HG02571 (cell line): Measurements from ENCODE around the gene MRPL40.

Source experiments
- ATAC-seq: cut with Tn5 transposase; IDR thresholded peaks from one replicate; pipeline ENCODE4 v1.9.1; 2021; ENCODE audit warnings: mild to moderate bottlenecking, moderate library complexity; ENCODE audit not compliant: unreplicated experiment

Gene MRPL40

DNA sequence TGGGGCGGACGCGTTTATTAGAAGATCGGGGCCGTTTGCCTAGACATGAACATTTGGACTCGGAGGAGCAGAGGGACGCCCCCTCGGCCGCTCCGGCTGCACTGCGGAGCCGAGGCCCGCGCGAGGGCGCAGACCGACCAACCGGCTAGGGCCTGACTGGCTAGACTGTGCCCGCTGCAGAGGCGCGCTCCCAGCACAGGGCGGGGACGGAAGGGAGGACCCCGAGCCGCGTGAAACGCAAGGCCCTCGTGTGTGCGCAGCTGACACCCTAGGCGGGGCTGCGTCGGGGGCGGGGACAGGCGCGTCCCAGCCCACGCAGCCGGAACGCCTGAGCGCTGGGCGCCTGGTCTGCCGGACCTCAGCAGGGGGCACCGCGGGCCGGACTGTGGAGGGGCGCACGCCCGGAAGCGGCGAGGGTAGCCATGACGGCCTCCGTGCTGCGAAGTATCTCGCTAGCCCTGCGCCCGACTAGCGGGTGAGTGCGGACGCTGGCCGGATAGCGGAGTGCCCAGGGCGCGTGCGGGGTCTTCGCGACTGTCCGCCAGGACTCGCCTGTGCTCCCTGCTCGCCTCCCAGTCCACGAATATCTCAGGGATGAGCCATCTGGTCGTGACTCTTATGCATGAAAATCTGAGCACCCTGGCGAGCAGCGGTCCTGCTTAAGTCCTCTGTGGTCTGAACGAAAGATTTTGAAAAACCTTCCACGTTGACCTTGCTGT is at the start of gene MRPL40:
TSS of gene MRPL40 (plus strand) at position 413 of the 719 bp plus-strand sequence. CDS start at position 423, 10 bp downstream.
- peak; percentile 76 for ATAC-seq

DNA sequence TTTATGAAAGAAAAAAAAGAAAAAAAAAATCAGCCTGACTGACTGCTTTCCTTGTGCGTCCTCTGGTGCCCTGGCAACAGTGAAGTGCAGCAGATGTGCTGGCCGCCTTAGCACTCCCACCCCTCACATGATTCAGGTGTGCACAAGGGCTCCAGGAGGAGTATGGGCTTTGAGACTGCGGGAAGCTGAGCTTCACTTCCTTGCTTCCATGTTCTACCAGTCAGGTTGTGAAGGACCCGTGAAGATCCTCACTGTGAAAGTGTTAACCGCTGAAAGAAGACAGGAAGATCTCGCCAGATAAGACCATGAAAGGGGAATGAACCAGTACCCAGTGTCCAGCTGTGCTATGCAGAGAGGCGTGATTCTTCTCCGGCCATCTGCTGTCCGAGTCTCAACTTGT is 49.1 kb upstream of the MRPL40 start:
- ATAC-seq, result no peak

DNA sequence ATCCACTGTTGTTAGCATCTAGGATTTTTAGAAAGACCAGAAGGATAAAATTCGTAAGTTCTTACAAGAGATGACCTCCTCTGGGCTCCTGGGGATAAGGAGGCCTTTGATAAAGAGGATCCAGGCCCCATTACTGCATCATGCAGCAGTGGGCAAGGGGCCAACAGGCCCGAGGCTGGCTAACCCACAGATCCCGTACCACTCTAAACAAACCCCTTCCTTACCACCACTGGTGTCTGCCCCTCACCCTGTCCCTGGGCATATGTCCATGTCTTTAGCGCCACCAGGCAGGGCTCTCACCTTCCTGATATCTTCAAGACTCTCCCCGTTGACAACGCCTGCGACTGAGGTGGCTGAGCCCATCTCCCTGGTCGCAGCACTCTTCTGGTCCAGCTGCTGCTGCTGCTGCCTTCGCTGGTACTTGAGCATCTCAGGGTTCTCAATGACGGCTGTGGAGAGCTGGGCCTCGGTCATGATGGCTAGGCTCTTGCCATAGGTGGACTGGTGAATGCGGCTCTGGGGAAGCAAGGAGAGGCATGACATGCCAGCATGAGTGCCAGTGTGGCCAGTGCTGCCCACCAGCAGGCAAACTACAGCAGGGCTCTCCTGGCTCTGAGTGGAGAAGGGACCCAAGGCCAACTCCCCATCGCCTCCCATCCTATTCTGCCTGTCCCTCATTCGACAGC is 47.0 kb upstream of the MRPL40 start:
- ATAC-seq, result no peak

DNA sequence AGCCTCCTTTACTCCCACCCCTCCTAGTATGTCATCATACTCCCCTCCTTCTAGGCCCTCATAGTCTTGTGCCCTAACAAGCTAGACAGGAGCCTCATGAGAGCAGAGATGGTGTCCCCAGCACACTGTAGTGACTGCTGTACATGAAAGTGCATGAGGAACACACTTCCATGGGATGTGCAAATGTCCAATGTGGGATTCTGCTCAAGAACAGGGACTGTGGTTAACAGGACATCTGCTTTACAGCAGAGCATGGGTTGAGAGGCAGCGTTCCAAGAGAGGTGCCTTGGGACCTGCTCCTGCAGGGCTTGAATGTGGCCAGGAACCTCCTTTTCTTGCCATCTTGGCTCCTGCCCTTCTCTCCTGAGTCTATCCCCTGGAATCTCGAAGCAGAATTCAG is 46.1 kb upstream of the MRPL40 start:
- ATAC-seq, result no peak

DNA sequence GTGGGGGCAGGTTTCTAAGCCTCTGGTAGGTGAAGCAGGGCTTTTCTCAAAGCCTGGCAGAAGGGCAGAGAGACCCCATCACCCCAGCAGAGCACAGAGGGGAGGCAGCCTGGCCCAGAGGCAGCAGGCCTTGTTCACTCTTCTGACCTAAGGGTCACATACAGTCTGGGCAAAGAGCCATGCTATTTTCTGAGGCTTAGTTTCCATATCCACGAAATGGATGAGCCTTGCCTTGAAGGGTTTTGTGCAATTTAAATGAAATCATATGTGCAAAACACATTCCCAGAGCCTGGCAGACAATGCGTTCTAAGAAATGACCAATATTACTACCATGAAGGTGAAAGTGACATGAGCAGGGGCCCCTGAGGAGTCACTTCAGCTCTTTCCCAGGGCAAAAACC is 45.3 kb upstream of the MRPL40 start:
- ATAC-seq, result no peak

DNA sequence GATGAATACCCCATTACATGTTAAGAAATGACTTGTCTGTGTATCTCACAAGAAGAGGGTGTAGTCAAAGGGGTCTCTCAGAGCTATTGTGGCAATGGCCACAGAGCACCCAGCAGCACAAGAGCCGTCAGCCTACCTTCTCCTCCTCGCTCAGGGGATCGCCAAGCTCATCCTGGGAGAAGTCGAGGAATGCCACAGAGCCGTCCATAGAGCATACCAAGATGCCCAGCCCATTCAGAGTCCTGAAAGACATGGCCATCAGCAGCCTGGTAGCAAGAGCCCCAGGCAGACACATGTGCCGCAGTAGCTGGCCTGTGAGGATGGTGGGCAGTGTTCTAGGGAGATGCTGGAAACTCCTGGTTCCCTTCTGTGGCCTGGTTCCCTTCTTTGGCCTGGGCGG is 44.8 kb upstream of the MRPL40 start:
- no peak for ATAC-seq

DNA sequence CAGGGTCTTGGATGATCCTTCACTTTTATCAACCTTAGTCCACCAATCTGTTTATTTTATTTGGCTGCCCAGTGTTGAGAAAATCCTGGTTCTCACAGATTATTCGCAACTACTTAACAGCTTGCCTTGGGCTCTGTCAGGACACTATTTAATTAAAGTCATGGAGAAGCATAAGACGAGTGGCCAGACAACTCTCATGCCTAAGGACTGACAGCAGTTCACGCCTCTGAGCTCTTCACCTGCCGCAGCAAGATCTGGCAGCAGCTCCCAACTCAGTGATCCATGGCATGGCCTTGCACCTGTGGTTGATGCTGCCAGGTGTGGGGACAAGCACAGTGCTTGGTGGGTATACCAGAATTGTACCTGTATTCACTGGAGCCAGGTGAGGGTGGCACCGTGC is 38.6 kb upstream of the MRPL40 start:
- ATAC-seq, result no peak

DNA sequence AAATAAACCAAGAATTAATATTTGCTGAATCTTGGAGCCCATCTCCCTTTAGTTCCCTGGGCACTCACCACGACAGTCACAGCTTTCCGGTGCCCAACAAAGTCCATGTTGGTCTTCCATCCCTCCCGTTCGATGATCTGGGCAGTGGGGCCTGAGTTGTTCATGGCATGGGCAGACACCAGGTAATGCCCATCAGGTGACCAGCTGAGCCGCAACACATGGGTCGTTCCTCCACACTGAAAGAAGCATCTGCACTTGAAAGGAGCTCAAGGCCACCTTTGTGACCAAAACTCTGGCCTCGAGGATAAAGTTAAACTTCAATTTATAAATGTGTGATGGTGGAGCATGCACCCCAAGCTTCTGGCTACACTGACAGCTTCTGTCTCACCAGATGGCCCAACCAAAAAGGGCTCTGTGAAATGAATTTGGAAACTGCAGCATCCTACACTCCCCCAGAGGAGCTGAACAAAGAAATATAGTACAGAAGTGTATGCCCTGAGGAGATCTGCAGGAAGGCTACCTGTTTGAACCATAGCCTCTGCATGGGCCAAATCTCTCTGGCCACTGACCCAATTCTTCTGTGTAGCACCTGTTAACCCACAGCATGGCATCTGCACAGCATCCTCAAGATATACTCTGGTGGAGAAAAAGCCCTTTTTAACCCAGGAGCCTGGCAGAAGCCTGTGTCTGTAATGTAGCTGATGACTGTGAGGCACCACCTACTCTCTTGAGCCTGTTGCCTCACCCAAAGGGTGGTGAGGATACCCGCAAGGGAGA is 37.9 kb upstream of the MRPL40 start:
- no peak for ATAC-seq

DNA sequence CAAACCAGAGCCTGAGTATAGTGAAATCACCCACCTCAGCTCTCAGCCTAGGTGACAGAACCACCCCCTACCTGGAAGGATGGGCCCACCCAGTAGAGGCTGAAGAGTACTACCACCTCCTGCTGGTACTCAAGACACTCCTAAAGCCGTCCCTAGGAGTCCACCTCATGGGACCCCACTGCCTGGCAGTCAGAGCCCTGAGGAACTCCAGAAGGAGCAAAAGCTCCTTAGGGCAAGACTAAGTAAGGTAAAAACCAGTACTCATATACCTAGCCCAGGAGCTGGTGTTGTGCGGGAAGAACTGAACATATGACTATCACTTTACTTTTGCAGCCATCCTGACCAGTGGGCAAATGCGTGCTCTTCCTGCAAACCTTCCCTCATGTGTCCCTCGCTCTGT is 37.1 kb upstream of the MRPL40 start:
- no peak for ATAC-seq

DNA sequence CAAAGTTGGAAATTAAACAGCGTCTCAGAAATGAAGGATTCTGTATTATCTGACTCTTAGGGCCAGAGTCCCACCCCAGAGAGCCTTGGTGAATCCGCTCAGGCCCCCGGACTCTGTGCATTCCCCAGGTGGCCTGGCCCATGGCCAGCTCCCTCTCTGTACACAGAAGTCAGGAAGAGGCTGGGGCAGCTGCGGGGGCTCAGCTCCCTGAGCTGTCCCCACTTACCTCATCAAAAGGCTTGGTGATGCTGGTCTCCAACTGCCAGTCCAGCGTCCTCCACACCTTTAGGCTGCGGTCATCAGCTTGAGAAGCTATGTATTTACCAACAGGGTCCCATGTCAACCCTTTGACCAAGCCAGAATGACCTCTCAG is 35.8 kb upstream of the MRPL40 start:
- ATAC-seq, result no peak

DNA sequence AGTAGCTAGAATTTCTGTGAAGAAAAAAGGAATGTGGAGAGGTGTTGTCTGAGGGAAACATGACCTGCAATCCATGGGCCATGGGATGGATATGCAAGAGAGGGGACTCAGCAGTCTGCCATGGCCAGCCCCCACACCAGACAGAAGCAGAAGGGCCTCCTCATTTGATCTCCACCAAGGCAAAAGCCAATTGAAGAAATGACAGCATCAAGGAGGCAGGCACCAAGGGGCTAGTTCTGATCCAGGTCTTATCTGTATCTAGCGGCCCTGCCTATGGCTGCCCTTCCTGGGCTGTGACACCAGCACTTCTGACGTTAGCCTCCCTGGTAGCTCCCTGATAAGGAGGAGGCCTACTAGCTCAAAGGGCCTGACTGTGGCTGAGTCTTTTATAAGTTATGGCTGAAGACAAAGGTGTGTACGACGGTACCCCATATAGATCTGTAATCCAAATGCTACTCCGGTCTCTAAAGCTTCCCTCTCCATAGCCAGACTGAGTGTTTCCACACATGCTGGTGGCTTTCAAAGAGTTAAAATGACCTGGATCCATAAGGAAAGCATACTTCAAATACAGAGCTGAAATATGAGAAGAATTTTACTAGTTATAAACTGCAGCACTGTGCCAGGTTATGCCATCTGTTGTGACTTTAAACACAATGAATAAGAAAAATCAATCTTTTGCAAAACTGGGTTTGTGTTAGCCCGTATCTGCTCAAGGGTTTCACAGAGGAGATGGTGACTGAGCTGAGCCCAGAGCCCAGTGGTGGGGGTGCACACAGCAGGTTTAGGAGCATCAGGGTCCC is 35.2 kb upstream of the MRPL40 start:
- no peak for ATAC-seq

DNA sequence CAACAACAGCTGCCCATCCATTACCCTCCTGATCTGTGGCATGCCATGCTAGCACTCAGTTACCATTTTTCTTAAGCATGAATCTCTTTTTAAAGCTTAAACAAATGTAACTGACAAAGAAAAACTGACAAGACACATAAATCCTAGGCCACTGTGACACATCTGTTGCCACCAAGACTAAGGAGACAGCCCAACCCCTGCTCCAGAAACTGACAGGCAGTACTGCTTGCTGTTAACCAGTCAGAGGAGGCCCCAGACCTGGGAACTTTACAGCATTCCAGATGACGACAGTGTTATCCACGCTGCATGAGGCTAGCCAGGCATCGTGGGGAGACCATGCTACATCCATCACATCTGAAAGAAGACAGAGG is 34.6 kb upstream of the MRPL40 start:
- no peak for ATAC-seq

DNA sequence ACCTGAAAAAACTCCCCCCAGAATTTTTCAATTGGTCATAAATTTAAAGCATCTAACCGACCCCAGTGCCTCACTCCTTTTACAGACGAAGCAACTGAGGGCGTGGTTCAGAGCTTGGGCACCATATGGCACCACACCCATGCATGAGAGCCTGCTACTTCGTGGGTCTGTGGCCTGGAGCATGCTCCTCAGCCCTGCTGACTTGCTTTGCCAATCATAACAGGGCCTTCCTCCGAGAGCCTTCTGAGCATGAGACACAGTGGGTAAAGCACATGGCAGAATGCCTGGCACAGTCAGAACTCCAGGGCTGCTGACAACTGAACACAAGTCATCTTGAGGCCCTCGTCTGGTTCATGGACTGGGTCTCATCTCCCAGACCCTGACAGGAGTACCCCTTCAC is 34.1 kb upstream of the MRPL40 start:
- no peak for ATAC-seq

DNA sequence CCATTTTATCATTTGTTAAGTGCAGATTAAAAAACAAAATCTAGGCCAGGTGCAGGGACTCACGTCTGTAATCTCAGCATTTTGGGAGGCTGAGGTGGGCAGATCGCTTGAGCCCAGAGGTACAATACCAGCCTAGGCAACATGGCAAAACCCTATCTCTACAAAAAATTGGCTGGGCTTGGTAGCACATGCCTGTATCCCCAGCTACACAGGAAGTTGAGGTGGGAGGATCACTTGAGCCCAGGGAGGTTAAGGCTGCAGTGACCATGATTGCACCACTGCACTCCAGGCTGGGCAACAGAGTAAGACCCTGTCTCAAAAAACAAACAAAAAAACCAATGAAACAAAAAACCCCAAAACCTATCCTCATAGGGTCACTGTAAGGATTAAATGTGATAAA is 33.7 kb upstream of the MRPL40 start:
- no peak for ATAC-seq

DNA sequence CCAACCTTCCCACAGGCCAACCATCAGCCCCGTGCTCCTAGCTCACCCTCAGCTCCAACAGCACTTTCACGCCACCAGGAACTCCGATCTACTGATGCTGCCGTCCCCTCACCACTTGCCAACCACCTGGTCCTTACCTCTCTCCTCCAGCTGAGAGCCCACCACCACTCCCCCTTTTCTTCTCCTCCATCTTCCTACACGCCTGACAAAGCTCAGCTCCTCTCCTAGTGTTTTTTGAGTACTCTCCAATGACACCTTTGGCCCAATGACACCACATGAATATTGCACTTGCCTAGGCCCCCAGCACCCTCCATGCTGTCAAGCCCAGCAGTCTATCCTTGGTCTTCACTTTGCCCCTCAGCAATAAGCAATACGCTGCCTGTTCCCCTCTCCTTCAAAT is 31.5 kb upstream of the MRPL40 start:
- no peak for ATAC-seq

DNA sequence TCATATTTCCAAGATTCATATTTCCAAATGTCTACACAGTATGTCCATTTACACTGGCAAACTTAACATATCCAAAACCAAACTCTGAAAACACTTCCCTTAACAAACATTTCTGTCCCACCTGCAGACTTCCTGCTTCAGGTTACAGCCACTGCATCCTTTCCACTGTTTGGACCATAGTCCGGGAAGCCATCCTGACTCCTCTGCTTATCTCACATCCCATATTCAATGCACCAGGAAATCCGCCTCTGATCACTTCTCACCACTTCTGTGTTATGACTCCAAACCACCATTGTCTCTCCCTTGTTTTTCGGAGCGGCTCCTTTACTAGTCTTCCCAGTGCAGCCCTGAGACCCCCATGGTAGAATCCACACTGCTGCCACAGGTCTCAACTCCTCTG is 30.9 kb upstream of the MRPL40 start:
- ATAC-seq, result no peak

DNA sequence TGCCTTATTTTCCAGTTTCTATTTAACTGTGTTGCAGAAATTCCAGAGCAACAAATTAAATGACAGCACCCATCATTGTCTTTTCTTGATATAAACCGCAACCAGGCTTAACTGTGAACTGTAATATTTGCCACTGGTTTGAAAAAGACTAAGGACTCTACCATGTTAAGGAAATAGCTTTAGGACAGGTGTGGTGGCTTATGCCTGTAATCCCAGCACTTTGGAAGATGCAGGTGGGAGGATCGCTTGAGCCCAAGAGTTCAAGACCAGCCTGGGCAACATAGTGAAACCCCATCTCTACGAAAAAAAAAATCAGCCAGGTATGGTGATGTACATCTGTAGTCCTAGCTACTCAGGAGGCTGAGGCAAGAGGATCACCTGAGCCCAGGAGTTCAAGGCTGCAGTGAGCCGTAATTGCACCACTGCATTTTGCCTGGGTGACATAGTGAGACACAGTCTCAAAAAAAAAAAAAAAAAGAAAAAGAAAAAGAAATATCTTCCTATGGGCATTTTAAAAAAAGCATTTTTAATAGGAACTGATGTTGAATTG is 29.6 kb upstream of the MRPL40 start:
- ATAC-seq, result no peak

DNA sequence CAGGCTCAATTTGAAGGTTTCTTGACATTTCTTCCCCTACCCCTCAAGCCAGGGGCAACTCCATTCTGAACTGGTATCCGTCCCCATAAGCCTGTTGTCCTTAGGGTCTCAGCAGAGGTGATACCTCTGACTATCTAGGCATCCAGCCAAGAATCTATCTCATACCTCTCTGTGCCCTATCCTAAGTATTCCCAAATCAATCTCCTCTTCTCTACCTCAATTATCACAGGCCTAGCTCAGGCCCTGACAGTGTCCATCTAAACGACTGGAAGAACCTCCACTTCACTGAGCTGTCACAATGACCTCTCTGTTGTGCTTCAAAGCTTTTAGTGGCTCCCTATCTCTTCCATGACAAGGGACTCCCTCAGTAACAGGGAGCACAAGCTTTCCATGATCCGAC is 27.7 kb upstream of the MRPL40 start:
- no peak for ATAC-seq

DNA sequence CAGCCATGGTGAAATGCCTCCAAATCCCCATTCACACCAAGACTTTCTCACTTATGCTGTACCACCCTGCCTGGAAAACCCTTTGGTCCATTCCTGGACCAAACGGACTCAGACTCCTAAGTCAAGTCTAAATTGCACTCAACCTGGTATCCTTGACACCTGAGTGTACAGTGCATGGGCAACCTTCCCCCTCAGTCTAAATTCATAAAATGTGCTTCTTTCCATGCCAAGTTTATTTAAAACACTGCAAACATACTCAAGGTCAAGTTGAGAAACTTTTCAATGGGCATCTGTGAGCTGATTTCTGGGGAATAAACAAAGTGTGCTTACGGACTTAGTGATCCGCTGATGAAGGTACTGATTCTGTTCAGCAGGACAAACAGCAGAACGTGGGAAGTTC is 27.2 kb upstream of the MRPL40 start:
- no peak for ATAC-seq

DNA sequence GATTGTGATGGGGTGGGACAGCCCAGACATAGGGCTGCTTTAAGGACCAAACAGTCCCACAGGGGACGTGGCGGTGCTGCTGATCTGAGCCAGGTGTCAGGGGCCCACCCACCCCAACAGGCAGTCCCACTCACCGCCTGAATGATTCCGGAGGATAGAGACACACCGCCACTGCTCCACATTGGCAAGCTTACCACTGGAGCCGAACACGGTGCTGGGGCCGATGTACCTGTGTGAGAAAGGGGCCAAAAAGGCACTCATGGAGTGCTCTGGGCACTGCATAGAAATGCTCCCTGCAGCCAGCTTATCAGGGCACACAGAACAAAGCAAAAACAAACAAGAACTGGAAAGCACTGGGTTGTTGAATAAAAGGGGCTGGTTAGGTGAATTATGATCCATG is 26.7 kb upstream of the MRPL40 start:
- ATAC-seq, result no peak

DNA sequence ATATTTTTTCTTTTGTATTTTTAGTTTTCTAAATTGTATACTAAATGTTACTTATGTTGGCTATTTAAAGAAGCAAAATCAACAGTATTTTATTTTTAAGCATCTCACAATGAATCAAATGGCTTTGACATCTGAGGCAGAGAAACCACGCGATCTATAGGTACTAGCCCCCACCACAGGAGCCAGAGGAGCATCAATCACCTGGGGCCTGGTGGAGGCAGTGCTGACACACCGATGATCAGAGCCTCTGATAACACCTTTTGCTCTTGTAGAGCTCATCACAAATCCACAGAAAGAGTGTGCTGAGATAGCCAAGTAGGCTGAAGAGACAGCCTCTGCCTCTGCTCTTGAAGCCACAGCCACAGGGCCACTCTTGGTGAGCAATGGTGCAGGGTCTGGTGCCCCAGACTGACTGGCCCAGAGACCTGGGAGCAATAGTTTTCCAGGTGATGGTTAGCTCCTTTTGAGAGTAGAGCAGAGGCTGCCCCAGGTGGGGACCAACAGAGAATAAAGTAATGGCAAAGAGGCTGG is 26.0 kb upstream of the MRPL40 start:
- ATAC-seq, result no peak
